OCI-LY1 (cell line): ENCODE measurements around the gene JAKMIP1.

Experiments used
- H2AFZ ChIP-seq: fragments of 200-600 bp; sonication (generic), shearing (Covaris generic); 2 replicates; pipeline ENCODE4 v1.6.0; 2014; ENCODE audit warnings: antibody characterized with exemption, mild to moderate bottlenecking, low read length
- H3F3A ChIP-seq: fragments of 200-600 bp; sonication (generic), shearing (Covaris generic); 2 replicates; pipeline ENCODE4 v1.6.0; 2014; ENCODE audit warnings: mild to moderate bottlenecking, antibody characterized with exemption, low read length, moderate library complexity; ENCODE audit not compliant: insufficient read depth
- H3K27ac ChIP-seq: fragments of 200-600 bp; sonication (generic); 2 replicates; pipeline ENCODE4 v1.5.1; 2014; ENCODE audit warnings: low read length, mixed run types, mild to moderate bottlenecking, low read depth; ENCODE audit not compliant: poor library complexity, severe bottlenecking
- H3K27me3 ChIP-seq: fragments of 200-600 bp; sonication (generic); 2 replicates; pipeline ENCODE4 v1.6.0; 2014; ENCODE audit warnings: antibody characterized with exemption, mild to moderate bottlenecking, low read length, moderate library complexity; ENCODE audit not compliant: insufficient read depth
- H3K36me3 ChIP-seq: fragments of 200-600 bp; sonication (generic); 2 replicates; pipeline ENCODE4 v1.6.1; 2014; ENCODE audit warnings: mild to moderate bottlenecking, antibody characterized with exemption, low read length, moderate library complexity, mixed read lengths; ENCODE audit not compliant: insufficient read depth
- H3K4me1 ChIP-seq: fragments of 200-600 bp; sonication (generic); 2 replicates; pipeline ENCODE4 v1.5.1; 2014; ENCODE audit warnings: mild to moderate bottlenecking, low read length, moderate library complexity; ENCODE audit not compliant: insufficient read depth, severe bottlenecking
- H3K4me2 ChIP-seq: fragments of 200-600 bp; sonication (generic), shearing (Covaris generic); 2 replicates; pipeline ENCODE4 v1.6.1; 2014; ENCODE audit warnings: low read length
- H3K4me3 ChIP-seq: fragments of 200-600 bp; sonication (generic); 2 replicates; pipeline ENCODE4 v1.5.1; 2014; ENCODE audit warnings: low read length, low read depth, mild to moderate bottlenecking, mixed read lengths; ENCODE audit not compliant: poor library complexity, severe bottlenecking
- H3K79me2 ChIP-seq: fragments of 200-600 bp; shearing (Covaris generic); 2 replicates; pipeline ENCODE4 v1.6.1; 2016; ENCODE audit warnings: mixed run types, low read length, mixed read lengths; ENCODE audit not compliant: insufficient read depth
- H3K9ac ChIP-seq: fragments of 200-600 bp; sonication (generic), shearing (Covaris generic); 2 replicates; pipeline ENCODE4 v1.6.1; 2014; ENCODE audit warnings: mild to moderate bottlenecking, low read length, mixed read lengths
- H3K9me2 ChIP-seq: fragments of 200-600 bp; sonication (generic), shearing (Covaris generic); 2 replicates; pipeline ENCODE4 v1.6.1; 2014; ENCODE audit warnings: low read depth, mild to moderate bottlenecking, low read length, mixed read lengths
- H3K9me3 ChIP-seq: fragments of 200-600 bp; shearing (Covaris generic); 2 replicates; pipeline ENCODE4 v1.6.1; 2014; ENCODE audit warnings: low read length, mixed read lengths
- H4K20me1 ChIP-seq: fragments of 200-600 bp; sonication (generic), shearing (Covaris generic); 2 replicates; pipeline ENCODE4 v1.6.0; 2016; ENCODE audit warnings: mild to moderate bottlenecking, low read length; ENCODE audit not compliant: insufficient read depth
- EZH2 ChIP-seq: fragments of 200-600 bp; sonication (generic), shearing (Covaris generic); IDR thresholded peaks from 2 replicates; pipeline ENCODE4 v1.8.0; 2017; ENCODE audit warnings: borderline replicate concordance, mixed run types, mild to moderate bottlenecking, antibody characterized with exemption, low read length, moderate library complexity, mixed read lengths
- TF ChIP-seq, protein P1 (sequence below): fragments of 200-600 bp; sonication (generic), shearing (Covaris generic); IDR thresholded peaks from 2 replicates; pipeline ENCODE4 v1.5.1; 2017; ENCODE audit warnings: mild to moderate bottlenecking, antibody characterized with exemption, low read length, moderate library complexity, mixed read lengths

Gene JAKMIP1

DNA sequence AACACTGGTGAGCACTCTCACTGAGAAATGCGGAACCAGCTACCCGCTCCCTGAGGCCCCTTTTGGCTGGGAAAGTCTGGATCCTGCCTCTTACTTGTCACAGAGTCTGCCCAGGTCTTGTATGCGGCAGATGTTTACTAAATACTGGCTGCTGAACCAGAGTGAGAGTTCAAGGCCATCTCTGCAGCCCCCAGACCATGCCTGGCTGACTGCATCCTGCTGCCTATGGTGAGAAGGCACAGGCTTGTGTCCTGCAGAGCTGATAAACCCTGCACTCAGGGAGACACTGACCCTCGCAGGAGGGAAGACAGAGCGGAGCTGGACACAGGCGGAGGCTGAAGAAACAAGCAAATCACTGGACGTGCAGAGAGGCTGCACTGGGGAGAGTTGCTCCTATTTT lies 46.5 kb downstream of the JAKMIP1 start:
- no peaks in the 10 kb centered on the region for H3K79me2 ChIP-seq
- no peaks in the 10 kb centered on the region for H3K27me3 ChIP-seq
- H3K36me3 ChIP-seq = no peaks in the 10 kb centered on the region
- H3K9me3 ChIP-seq = no peaks in the 10 kb centered on the region
- H3K4me2 ChIP-seq = no peak overlapping the region
- H3K9me2 ChIP-seq = no peaks in the 10 kb centered on the region
- no peaks in the 10 kb centered on the region for H3F3A ChIP-seq
- no peaks in the 10 kb centered on the region for H4K20me1 ChIP-seq
- no peak overlapping the region for H2AFZ ChIP-seq
- TF ChIP-seq EZH2 = no peak
- TF ChIP-seq, protein P1, sequence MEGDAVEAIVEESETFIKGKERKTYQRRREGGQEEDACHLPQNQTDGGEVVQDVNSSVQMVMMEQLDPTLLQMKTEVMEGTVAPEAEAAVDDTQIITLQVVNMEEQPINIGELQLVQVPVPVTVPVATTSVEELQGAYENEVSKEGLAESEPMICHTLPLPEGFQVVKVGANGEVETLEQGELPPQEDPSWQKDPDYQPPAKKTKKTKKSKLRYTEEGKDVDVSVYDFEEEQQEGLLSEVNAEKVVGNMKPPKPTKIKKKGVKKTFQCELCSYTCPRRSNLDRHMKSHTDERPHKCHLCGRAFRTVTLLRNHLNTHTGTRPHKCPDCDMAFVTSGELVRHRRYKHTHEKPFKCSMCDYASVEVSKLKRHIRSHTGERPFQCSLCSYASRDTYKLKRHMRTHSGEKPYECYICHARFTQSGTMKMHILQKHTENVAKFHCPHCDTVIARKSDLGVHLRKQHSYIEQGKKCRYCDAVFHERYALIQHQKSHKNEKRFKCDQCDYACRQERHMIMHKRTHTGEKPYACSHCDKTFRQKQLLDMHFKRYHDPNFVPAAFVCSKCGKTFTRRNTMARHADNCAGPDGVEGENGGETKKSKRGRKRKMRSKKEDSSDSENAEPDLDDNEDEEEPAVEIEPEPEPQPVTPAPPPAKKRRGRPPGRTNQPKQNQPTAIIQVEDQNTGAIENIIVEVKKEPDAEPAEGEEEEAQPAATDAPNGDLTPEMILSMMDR = no peak
- no peaks in the 10 kb centered on the region for H3K4me1 ChIP-seq
- H3K9ac ChIP-seq = no peak overlapping the region
- no peak overlapping the region for H3K4me3 ChIP-seq
- no peak overlapping the region for H3K27ac ChIP-seq

DNA sequence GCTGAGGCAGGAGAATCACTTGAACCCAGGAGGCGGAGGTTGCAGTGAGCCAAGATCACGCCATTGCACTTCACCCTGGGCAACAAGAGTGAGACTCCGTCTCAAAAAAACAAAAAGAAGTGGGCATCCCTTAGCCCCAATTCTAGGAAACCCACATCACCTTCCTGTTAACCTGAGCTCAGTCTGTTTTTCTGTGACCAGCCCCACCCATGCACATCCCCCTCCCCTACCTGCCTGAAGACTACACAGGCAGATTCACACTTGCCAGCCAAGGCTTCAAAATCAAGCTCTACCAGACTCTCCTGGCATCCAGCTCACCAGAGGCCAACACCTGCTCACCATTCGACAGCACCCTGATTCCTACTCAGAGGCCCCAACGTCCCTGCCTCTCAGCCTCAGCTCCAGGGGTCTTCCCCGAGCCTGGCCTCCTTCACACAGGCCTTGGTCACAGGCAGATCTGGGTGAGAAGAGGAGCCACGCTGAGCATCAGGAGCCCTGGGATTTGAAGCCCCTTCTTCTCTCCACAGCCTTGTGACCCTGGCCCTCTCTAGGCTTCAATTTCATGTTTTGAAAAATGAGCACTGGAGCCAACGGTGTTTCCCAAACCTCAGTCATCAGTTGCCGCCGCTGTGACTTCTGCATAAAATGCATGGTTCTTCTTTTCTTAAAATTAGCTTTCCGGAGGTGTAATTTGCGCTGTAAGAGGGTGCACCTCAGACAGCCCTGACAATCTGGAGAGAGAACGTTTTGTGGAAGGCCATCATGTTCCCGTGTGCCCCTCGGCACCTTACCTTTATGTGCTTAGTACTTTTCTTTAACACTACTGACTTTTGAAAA lies 47.3 kb downstream of the JAKMIP1 start:
- no peaks in the 10 kb centered on the region for H4K20me1 ChIP-seq
- no peaks in the 10 kb centered on the region for H3K27me3 ChIP-seq
- no peaks in the 10 kb centered on the region for H3K9me3 ChIP-seq
- no peak overlapping the region for H3K4me2 ChIP-seq
- no peak overlapping the region for H2AFZ ChIP-seq
- no peak for TF ChIP-seq EZH2
- TF ChIP-seq, protein P1 = no peak
- H3K9me2 ChIP-seq = no peaks in the 10 kb centered on the region
- H3F3A ChIP-seq = no peaks in the 10 kb centered on the region
- no peaks in the 10 kb centered on the region for H3K36me3 ChIP-seq
- H3K9ac ChIP-seq = no peak overlapping the region
- no peak overlapping the region for H3K4me3 ChIP-seq
- H3K79me2 ChIP-seq = no peaks in the 10 kb centered on the region
- no peak overlapping the region for H3K27ac ChIP-seq
- no peaks in the 10 kb centered on the region for H3K4me1 ChIP-seq

DNA sequence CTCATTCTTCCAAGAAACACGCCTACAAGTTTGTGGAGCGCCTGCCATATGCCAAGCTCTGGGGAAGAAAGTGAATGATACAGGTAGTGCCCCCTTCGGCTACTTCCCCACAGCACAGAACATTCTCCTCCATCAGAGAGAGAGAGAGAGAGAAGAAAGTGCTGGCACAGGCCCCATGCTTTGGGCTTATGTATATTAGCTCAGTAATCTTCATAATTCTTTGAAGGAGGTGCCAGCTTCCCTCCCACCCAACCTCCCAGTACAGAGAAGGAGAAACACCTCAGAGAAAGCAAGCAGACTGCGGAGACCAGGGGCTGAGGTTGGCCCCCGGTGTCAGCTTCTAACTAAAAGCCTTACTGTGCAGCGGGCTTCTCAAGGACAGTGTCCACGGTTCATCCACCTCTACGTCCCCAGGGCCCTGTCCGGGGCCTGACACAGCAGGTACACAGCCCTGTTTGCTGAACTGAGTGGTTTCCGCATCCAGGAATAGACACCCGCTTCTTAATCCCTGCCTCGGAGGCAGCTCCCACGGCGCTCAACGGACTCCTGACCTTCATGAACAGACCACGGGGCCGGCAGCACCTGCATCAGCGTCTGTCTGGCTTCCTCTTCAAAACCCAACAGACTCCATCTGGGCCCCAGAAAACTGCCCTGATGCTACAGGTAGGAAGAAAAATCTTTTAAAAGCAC lies 50.2 kb downstream of the JAKMIP1 start:
- no peak overlapping the region for H2AFZ ChIP-seq
- no peak overlapping the region for H3K27ac ChIP-seq
- no peaks in the 10 kb centered on the region for H3K79me2 ChIP-seq
- TF ChIP-seq EZH2 = no peak
- TF ChIP-seq, protein P1 = no peak
- H3K4me1 ChIP-seq = no peaks in the 10 kb centered on the region
- H3K27me3 ChIP-seq = no peaks in the 10 kb centered on the region
- no peak overlapping the region for H3K4me2 ChIP-seq
- H3K9ac ChIP-seq = no peak overlapping the region
- H3K4me3 ChIP-seq = no peak overlapping the region
- H3F3A ChIP-seq = no peaks in the 10 kb centered on the region
- no peaks in the 10 kb centered on the region for H3K9me2 ChIP-seq
- no peaks in the 10 kb centered on the region for H3K9me3 ChIP-seq
- H4K20me1 ChIP-seq = no peaks in the 10 kb centered on the region
- no peaks in the 10 kb centered on the region for H3K36me3 ChIP-seq
